Measurements from ENCODE around the gene ZMYND8. TPM values are rescaled to one million over a fixed set of nuclear protein-coding genes. Genes with fewer than 3 reads are reported as not detected.

Gene ZMYND8
- polyA plus RNA-seq, 3 donors = 1.4 to 13.8 (median 5.8) TPM

DNA sequence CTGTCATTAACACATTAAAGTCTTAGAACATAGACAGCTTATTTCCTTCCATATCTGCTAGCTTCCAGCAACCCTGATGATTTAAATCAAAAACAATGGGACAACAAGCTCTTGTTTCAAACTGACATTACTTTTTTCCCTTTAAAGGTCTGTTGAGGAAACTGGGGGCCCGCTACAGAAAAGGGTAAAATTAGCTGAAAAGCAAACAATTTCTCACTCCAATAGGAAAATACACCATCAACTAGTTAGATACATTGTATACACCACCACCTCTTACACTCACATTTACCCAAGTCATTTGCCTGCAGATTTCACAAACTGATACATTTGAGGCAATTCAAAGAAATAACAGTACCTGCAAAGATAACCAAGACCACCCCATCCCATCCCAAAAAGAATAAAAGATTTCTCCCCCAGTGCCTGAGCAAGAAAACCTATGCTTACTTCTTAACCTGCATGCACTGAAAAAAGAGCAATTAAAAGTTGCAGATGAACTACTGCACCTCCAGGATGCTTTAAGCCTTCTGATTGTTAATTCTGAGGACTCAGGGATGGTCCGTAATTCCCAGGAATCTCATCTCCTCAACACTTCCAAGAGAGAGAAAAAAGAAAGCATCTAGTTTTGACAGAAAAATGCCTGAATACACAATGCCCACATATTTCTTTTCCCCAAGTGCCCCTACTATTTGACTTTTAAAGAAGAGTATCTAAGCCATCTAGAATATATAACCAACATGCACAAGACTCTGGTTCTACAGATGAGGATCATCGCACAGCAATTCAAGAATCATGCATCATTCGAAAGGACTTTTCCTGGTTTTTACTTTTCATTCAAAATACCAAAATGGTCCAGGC lies 5.6 kb downstream of the ZMYND8 start:
- H4K20me1 ChIP-seq (ENCODE audit: insufficient read depth, low read length) = peaks cover 20% of the 10 kb centered on the region
- no peaks in the 10 kb centered on the region for H3K9me3 ChIP-seq (replicated peaks in 1 of 2; ENCODE audit: control insufficient read depth in 1 of 2, insufficient read depth in 1 of 2, low read length in 2 of 2)
- peaks cover 100% of the 10 kb centered on the region for H3K79me2 ChIP-seq (ENCODE audit: insufficient read depth, low read length)
- peak overlapping the region in 3 of 7 donors; percentile 18 to 58 (median 22) for H3K27ac Mint-ChIP-seq
- H3K4me1 Mint-ChIP-seq = peaks cover 9% of the 10 kb centered on the region
- WGBS (ENCODE audit: insufficient coverage) = 86% methylated on average over 3 of the region's 4 CpGs
- H3K27me3 Mint-ChIP-seq (ENCODE audit: low read depth in 3 of 3) = no peaks in the 10 kb centered on the region
- H2AFZ ChIP-seq (ENCODE audit: insufficient read depth, low read depth, low read length, poor library complexity, severe bottlenecking) = no peak overlapping the region
- H3K9ac ChIP-seq (ENCODE audit: insufficient read depth, low read length, poor library complexity, severe bottlenecking) = no peak overlapping the region
- peak overlapping the region in 1 of 2 donors; percentile 96 for H3K27ac ChIP-seq (ENCODE audit: low read depth in 1 of 2, low read length in 2 of 2)
- peaks cover 16 to 23% of the 10 kb centered on the region in 2 donors for H3K36me3 ChIP-seq (replicated peaks in 1 of 2; ENCODE audit: control insufficient read depth in 1 of 2, insufficient read depth in 2 of 2, low read length in 2 of 2)
- peaks cover 76 to 78% of the 10 kb centered on the region in 2 donors for H3K4me1 ChIP-seq (ENCODE audit: control insufficient read depth in 1 of 2, insufficient read depth in 2 of 2, low read length in 2 of 2)
- H3K9me3 Mint-ChIP-seq = peaks cover 0 to 2% (median 0%) of the 10 kb centered on the region in 7 donors
- intact Hi-C loops (cut with micrococcal nuclease) = loop anchor here in 1 of 2 donors (5.0 to 10.0 kb wide), 2 partner anchors 424 to 1416 kb away; no protein-coding TSS in a partner anchor
- peak overlapping the region in 1 of 2 donors; percentile 39 for H3K4me3 Mint-ChIP-seq
- DNase-seq = no peak
- no peaks in the 10 kb centered on the region for H3K27me3 ChIP-seq (ENCODE audit: control insufficient read depth in 2 of 2, insufficient read depth in 2 of 2, low read length in 2 of 2)
- H3K4me3 ChIP-seq (replicated peaks in 1 of 3; ENCODE audit: low read depth in 2 of 3, low read length in 3 of 3) = peak overlapping the region in 1 of 3 experiments; percentile 71
- peaks cover 18 to 20% of the 10 kb centered on the region in 2 donors for H3K36me3 Mint-ChIP-seq
- TF ChIP-seq, protein P1, sequence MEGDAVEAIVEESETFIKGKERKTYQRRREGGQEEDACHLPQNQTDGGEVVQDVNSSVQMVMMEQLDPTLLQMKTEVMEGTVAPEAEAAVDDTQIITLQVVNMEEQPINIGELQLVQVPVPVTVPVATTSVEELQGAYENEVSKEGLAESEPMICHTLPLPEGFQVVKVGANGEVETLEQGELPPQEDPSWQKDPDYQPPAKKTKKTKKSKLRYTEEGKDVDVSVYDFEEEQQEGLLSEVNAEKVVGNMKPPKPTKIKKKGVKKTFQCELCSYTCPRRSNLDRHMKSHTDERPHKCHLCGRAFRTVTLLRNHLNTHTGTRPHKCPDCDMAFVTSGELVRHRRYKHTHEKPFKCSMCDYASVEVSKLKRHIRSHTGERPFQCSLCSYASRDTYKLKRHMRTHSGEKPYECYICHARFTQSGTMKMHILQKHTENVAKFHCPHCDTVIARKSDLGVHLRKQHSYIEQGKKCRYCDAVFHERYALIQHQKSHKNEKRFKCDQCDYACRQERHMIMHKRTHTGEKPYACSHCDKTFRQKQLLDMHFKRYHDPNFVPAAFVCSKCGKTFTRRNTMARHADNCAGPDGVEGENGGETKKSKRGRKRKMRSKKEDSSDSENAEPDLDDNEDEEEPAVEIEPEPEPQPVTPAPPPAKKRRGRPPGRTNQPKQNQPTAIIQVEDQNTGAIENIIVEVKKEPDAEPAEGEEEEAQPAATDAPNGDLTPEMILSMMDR (IDR thresholded peaks at IDR 0.05) = no peak
- peak overlapping the region; percentile 80 for H3K4me2 ChIP-seq (replicated peaks; ENCODE audit: extremely low read depth, low read length, poor library complexity, severe bottlenecking)

DNA sequence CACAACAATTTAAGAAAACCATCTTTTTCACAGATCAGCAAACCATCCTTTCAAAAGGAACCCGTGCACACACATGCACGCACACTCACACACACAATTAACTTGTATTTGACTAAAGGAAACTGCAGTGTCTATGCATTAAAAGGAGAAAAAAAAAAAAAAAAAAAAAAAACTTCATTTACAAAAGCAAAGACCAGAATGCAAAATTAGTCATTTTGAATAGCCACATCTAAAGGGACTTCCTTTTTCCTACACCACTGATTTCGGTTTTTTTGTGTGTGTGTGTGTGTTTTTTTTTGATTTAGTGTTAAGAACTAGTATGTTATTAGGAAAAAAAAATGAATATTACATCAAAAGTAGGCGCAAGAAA lies 6.3 kb downstream of the ZMYND8 start:
- Histone ChIP-seq H2AFZ (ENCODE audit: insufficient read depth, low read depth, low read length, poor library complexity, severe bottlenecking) (no peak overlapping the region), H3K36me3 (replicated peaks in 1 of 2; ENCODE audit: control insufficient read depth in 1 of 2, insufficient read depth in 2 of 2, low read length in 2 of 2) (peaks cover 19 to 29% of the 10 kb centered on the region in 2 donors), H3K4me1 (ENCODE audit: control insufficient read depth in 1 of 2, insufficient read depth in 2 of 2, low read length in 2 of 2) (peaks cover 69 to 71% of the 10 kb centered on the region in 2 donors), H3K4me2 (replicated peaks; ENCODE audit: extremely low read depth, low read length, poor library complexity, severe bottlenecking) (peak overlapping the region; percentile 80), H3K4me3 (replicated peaks in 1 of 3; ENCODE audit: low read depth in 2 of 3, low read length in 3 of 3) (peak overlapping the region in 1 of 3 experiments; percentile 71), H3K9ac (ENCODE audit: insufficient read depth, low read length, poor library complexity, severe bottlenecking) (no peak overlapping the region), H3K79me2 (ENCODE audit: insufficient read depth, low read length) (peaks cover 99% of the 10 kb centered on the region), H3K27ac (ENCODE audit: low read depth in 1 of 2, low read length in 2 of 2) (peak overlapping the region in 1 of 2 donors; percentile 96), H3K9me3 (replicated peaks in 1 of 2; ENCODE audit: control insufficient read depth in 1 of 2, insufficient read depth in 1 of 2, low read length in 2 of 2) (no peaks in the 10 kb centered on the region), H4K20me1 (ENCODE audit: insufficient read depth, low read length) (peaks cover 23% of the 10 kb centered on the region), H3K27me3 (ENCODE audit: control insufficient read depth in 2 of 2, insufficient read depth in 2 of 2, low read length in 2 of 2) (no peaks in the 10 kb centered on the region)
- Mint-ChIP-seq H3K27me3 (ENCODE audit: low read depth in 3 of 3) (no peaks in the 10 kb centered on the region), H3K36me3 (peaks cover 22 to 27% of the 10 kb centered on the region in 2 donors), H3K27ac (no peak overlapping the region), H3K4me1 (peaks cover 7% of the 10 kb centered on the region), H3K4me3 (no peak overlapping the region), H3K9me3 (peaks cover 0 to 2% (median 0%) of the 10 kb centered on the region in 7 donors)
- TF ChIP-seq, protein P1 (IDR thresholded peaks at IDR 0.05) = no peak
- intact Hi-C loops (cut with micrococcal nuclease) = loop anchor here in 1 of 2 donors (5.0 to 10.0 kb wide), 2 partner anchors 425 to 1417 kb away; no protein-coding TSS in a partner anchor
- WGBS (ENCODE audit: insufficient coverage) = no CpG with 5 or more reads among the region's 4 CpGs
- DNase-seq = peak in 2 of 3 donors; percentile 34 to 39

Data from CD14-positive monocyte (primary cell).